GM18520 (cell line): Measurements from ENCODE around the gene OR5B2.
"Not testable (repeated sequence)": the region's sequence is repeated elsewhere in the genome, so short reads cannot be mapped to it uniquely, and the experiment has no call there.

ENCODE experiments used
- ATAC-seq: cut with Tn5 transposase; IDR thresholded peaks from one replicate; pipeline ENCODE4 v1.9.1; 2021; ENCODE audit not compliant: unreplicated experiment

Gene OR5B2

DNA sequence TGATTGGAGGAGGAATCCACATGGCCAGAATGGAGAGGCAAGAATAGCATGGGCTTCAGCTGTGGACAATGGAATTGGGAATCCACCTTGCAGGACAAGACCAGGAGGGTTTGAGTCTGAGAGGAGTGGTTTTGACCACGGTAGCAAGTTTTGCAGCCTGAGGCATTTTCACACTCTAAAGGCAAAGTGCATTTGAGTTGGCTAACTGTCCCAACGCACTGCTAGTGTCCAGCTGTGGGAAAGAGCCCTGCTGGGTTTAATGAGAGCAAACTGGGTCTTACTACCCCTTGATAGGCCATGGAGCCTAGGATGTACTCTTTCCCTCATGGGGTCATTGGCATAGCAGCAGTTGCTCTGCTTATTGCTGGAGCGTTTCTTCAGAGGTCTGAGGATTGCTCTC is at the start of gene OR5B2:
TSS of gene OR5B2 (minus strand) at position 101 of the 400 bp plus-strand sequence. CDS start 4,860 bp downstream, outside the sequence.
- no peak for ATAC-seq

DNA sequence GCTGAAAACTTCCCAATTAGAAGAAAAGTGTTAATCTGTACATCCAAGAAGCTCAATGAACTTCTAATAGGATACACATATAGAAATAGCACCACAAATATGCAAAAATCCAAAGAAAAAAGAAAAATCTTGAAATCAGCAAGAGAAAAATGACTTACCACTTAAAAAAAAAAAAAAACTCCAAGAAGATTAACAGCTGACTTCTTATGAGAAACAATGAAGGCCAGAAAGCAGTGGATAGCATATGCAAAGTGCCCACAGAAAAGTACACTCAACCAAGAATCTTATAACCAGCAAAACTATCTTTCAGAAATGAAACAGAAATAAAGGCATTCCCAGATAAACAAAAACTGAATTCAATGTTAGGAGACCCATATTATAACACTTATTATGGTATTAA is 44.0 kb upstream of the OR5B2 start:
- no peak for ATAC-seq

DNA sequence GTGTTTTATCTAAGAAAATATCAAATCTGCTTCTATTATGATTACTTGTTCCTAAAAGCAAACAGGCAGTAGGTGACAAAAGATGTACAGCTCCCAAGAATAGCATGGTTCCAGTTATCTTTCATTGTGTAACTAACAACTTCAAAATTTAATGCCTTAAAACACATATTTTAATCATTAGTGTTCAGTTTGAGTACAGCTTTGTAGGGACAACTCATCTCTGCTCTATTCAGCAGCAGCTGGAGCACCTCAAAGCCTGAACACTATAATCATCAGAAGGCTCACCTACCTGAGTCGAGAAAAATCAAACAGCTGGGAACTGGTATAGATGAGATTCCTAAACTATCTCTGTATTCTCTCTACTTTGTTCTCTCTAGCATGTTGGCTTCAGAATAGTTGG is 38.4 kb upstream of the OR5B2 start:
- ATAC-seq: no peak

DNA sequence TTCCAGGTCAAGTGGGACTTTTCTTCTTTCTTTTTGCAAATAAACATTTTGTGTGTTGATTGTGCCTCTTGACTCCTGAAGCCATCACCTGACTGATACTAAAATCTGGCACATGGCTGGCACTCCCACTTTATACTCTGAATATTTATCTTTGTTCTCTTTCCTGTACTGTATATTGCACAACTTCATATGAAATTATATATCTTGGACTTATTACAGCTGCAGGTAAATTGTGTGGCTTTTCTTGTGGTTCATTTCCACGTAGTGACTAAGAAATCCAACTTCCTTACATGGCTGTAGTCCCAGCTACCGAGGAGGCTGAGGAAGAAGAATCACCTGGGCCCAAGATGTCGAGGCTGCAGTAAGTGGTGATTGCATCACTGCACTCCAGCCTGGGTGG is 37.8 kb upstream of the OR5B2 start:
- no peak for ATAC-seq

DNA sequence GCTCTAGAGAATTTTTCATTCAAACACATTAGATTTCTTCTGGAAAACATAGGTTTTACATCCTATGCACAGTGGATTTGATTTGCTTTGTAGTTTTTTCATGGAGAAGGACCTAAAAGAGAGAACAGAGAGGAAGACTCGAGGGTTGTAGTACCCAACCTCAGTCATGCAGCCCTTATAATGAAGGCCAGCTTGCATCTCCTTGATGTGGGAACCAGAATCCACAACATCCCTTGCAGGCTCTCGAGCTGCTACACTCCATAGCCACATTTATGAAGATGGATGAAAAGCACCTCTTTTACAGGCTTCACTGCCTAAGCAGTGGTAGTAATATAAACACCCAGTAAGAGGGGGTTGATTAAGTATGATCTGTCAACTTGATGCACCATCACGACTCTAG is 23.7 kb upstream of the OR5B2 start:
- ATAC-seq: no peak

GRCh38 chr11:58446294-58446693 is 18.4 kb upstream of the OR5B2 start:
- ATAC-seq: no peak

DNA sequence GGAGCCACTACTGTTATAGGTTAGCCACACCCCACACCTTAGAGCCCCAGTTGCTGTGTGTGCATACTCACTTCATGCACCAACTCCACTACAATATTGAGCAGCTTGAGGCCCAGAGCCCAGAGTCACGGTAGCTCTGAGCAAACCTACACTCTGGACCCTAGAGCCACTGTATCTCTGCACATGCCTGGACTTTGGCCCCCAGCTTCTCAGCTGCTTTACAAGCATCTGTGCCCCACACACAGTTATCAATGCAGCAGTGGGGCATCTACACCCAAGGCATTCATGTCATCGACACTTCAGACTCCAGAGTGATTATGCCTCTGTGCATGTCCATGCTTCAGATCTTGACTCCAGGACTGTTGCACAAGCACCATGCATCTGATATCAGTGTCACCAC is 16.4 kb upstream of the OR5B2 start:
- ATAC-seq: no peak

- no peak for ATAC-seq
Observed at GRCh38 chr11:58442136-58442535, 14.2 kb upstream of the OR5B2 start, which contains the start of gene OR5B12. OR5B12 (minus strand) TSS chr11:58442236; CDS start chr11:58440151, 2,085 bp downstream.

GRCh38 chr11:58438486-58438885 is 10.6 kb upstream of the OR5B2 start:
- no peak for ATAC-seq

DNA sequence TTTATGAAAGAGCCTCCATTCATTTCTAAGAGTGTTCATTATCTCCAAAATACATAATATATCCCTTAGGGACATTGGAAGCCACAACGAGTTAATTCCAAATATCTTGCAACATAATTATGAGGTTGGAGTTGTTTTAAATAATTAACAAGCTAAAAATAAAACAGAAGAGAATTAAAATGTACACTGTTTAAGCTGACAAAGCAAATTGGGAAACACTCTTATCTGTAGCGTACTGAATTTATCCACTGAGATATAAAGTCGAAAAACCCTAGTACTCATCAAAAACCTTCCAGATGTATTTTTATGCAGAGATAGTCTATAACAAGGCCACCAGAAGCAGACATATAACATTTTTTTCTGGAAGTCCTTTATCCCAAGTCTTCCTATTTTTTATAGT is 6.3 kb upstream of the OR5B2 start:
- no peak for ATAC-seq

GRCh38 chr11:58433638-58434203 is 5.8 kb upstream of the OR5B2 start:
- ATAC-seq: no peak

DNA sequence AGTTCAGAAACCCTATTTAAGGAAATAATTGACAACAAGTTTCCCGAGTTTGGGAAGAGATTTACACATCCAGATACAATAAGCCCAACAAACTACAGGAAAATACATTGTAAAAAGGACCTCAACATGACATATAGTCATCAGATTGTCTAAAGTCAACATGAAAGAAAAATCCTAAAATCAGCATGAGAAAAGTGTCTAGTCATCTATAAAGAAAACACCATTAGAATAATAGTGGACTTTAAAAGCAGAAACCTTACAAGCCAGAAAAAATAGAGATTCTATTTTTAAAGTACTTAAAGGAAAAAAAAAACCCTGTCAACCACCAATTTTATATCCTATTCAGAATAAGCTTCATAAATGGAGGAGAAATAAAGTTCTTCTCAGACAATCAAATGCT is 1.4 kb upstream of the OR5B2 start:
- ATAC-seq: no peak

GRCh38 chr11:58406774-58407173 is 21.1 kb downstream of the OR5B2 start, which contains the start of gene OR5B3:
OR5B3 (minus strand) TSS chr11:58406874; CDS start chr11:58403409, 3,465 bp downstream.
- no peak for ATAC-seq

DNA sequence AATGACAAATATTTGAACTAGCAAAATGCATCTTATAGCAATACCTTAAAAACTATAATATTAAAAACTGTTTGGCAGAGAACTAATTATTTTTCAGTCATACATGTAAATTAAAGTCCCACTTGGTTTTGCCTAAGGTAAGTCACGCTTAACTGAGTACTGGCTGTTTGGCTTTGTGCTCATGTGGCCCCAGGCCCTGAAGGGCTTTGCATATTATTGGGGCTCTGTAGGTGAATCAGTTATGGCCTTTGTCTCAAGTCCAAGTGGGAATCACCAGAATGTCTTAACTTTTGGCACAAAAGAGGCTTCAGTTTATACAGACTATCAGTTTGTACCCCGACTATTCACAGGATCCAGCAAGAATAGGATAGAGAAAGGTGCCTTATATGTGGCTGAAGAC is 28.3 kb downstream of the OR5B2 start:
- ATAC-seq: not testable (repeated sequence)

DNA sequence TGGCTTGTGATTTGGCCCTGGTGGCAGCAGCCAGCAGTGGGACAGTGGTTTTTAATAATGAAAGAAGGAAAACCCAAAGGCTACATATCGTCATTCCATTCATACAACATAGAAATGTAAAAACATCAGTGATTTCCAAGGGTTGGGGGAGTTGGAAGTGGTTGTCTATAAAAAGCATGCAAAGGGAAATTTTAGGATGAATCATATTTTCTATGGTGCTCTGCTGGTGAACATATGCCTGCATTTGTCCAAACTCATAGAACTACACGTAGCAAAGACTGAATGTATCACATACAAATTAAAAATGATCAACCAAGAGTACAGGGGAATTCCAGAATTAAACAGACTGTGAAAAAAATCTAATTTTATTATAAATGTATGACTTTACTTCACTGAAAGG is 32.3 kb downstream of the OR5B2 start:
- ATAC-seq: no peak

GRCh38 chr11:58394195-58394594 is 33.7 kb downstream of the OR5B2 start:
- ATAC-seq: no peak

DNA sequence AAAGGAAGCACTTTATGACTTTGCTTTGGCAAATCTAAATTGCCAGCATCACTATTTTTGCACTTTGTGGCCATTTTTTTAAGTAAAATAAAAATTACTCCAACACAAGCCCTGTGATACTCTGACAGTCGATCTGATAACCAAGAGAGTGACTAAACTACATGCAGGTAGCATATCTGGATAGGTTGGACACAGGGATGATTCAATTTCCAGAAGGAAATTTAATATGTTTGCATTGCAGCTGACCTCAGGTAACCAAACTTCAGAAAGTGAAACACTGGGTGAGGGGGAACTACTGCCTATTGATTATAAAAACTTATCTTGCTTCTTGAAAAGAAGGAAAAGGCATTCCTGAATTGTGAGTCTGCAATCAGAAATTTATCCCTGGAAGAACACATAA is 35.2 kb downstream of the OR5B2 start:
- no peak for ATAC-seq

DNA sequence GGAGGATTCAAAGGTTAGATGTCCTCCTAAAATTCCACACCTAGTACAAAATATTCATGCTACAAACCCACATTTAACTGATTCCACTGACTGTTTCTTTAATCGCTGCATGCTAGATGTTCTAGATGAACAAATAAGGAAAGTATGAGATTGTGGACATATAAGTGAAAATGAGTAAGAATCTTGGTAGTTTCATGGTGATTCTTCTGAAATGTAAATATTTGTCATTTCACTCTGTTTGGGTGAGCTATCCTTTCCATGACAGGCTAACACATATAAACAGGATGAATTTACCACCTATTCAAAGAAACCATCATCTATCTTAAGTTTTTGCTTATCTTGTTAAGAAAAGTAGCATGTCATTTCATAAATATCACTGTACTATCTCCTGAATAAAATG is 36.0 kb downstream of the OR5B2 start:
- ATAC-seq: no peak

GRCh38 chr11:58390551-58391063 is 37.3 kb downstream of the OR5B2 start:
- ATAC-seq: no peak
